ENCODE data around the gene USP34.

USP34 gene

GRCh38 chr2:61220768-61221167 is 250.1 kb downstream of the USP34 start:
- in situ Hi-C loops (cut with HindIII; ENCODE audit: low sequenced_read_pairs) = no loop called here
- no peak for DNase-seq (ENCODE audit: low read depth)
- no peak overlapping the region for H3K4me3 ChIP-seq (ENCODE audit: low read depth, low read length)
- TF ChIP-seq CTCF (IDR thresholded peaks at IDR 0.05; ENCODE audit: low read depth, low read length, missing control alignments) = no peak

- no peak overlapping the region for H3K4me3 ChIP-seq (ENCODE audit: low read depth, low read length)
- DNase-seq (ENCODE audit: low read depth) = no peak
- in situ Hi-C loops (cut with HindIII; ENCODE audit: low sequenced_read_pairs) = no loop called here
- no peak for TF ChIP-seq CTCF (IDR thresholded peaks at IDR 0.05; ENCODE audit: low read depth, low read length, missing control alignments)
Observed at GRCh38 chr2:61218817-61219170, 252.1 kb downstream of the USP34 start.

GRCh38 chr2:61218076-61218816 is 252.6 kb downstream of the USP34 start:
- no peak for DNase-seq (ENCODE audit: low read depth)
- no peak for TF ChIP-seq CTCF (IDR thresholded peaks at IDR 0.05; ENCODE audit: low read depth, low read length, missing control alignments)
- H3K4me3 ChIP-seq (ENCODE audit: low read depth, low read length) = no peak overlapping the region
- in situ Hi-C loops (cut with HindIII; ENCODE audit: low sequenced_read_pairs) = no loop called here

- no peak overlapping the region for H3K4me3 ChIP-seq (ENCODE audit: low read depth, low read length)
- no peak for TF ChIP-seq CTCF (IDR thresholded peaks at IDR 0.05; ENCODE audit: low read depth, low read length, missing control alignments)
- DNase-seq (ENCODE audit: low read depth) = no peak
- in situ Hi-C loops (cut with HindIII; ENCODE audit: low sequenced_read_pairs) = no loop called here
Observed at GRCh38 chr2:61214171-61214570, 256.7 kb downstream of the USP34 start.

- no peak for DNase-seq (ENCODE audit: low read depth)
- H3K4me3 ChIP-seq (ENCODE audit: low read depth, low read length) = no peak overlapping the region
- in situ Hi-C loops (cut with HindIII; ENCODE audit: low sequenced_read_pairs) = no loop called here
- no peak for TF ChIP-seq CTCF (IDR thresholded peaks at IDR 0.05; ENCODE audit: low read depth, low read length, missing control alignments)
Observed at GRCh38 chr2:61210332-61210981, 260.4 kb downstream of the USP34 start.

GRCh38 chr2:61205132-61205531 is 265.8 kb downstream of the USP34 start:
- in situ Hi-C loops (cut with HindIII; ENCODE audit: low sequenced_read_pairs) = no loop called here
- TF ChIP-seq CTCF (IDR thresholded peaks at IDR 0.05; ENCODE audit: low read depth, low read length, missing control alignments) = no peak
- no peak for DNase-seq (ENCODE audit: low read depth)
- no peak overlapping the region for H3K4me3 ChIP-seq (ENCODE audit: low read depth, low read length)

Data from astrocyte of the cerebellum (primary cell).